Endothelial cell of umbilical vein (primary cell): ENCODE data around the gene KCNMA1. TPM values are rescaled to one million over a fixed set of nuclear protein-coding genes. Genes with fewer than 3 reads are reported as not detected.

Source experiments
- BruUV-seq: library from RNA; stranded (reverse); fragments of 400-500 nt; replicated peaks from 2 replicates; lab custom pipeline; 2021; lab: Mats Ljungman, UMichigan
- CTCF ChIA-PET: fragments of 300-600, 350-600 bp; sonication (Branson Sonifier 250); formaldehyde crosslinking; loops from one replicate; lab custom pipeline; 2021; ENCODE audit warnings: antibody characterized with exemption, inconsistent platforms; lab: Charles Lee
- POLR2A ChIA-PET: fragments of 300-600, 350-600 bp; sonication (Branson Sonifier 250); formaldehyde crosslinking; loops from one replicate; lab custom pipeline; 2021; ENCODE audit warnings: antibody characterized with exemption, inconsistent platforms; lab: Charles Lee
- DNase-seq: peaks from one replicate; pipeline ENCODE4 v3.0.0-alpha.2; 2011; ENCODE audit warnings: low read depth, low spot score
- FAIRE-seq: peaks from 2 replicates; lab custom pipeline; 2011; peaks lifted over from hg19 to GRCh38; lab: Jason Lieb, UNC
- H2AFZ ChIP-seq: 2 replicates; pipeline ENCODE4 v1.6.0; 2012; ENCODE audit warnings: low read depth, low read length, control low read depth, inconsistent platforms
- H3K27ac ChIP-seq: 2 replicates; pipeline ENCODE4 v1.5.1; 2011; ENCODE audit warnings: low read depth, mild to moderate bottlenecking, control low read depth, low read length, moderate library complexity; ENCODE audit not compliant: insufficient read depth
- H3K27me3 ChIP-seq, 2 experiments: 2 replicates each; pipeline versions ENCODE4 v1.6.0 to v1.6.1; 2011; ENCODE audit warnings: low read length in 2 of 2, mixed read lengths in 1 of 2; ENCODE audit not compliant: control insufficient read depth in 2 of 2, insufficient read depth in 2 of 2
- H3K36me3 ChIP-seq, 2 experiments: 2 replicates in 1 of 2; 3 replicates in 1 of 2; pipeline ENCODE4 v1.5.1; 2011; ENCODE audit warnings: low read length in 2 of 2, mild to moderate bottlenecking in 1 of 2, moderate library complexity in 1 of 2; ENCODE audit not compliant: control insufficient read depth in 2 of 2, insufficient read depth in 2 of 2; ENCODE audit errors: extremely low read depth in 1 of 2
- H3K4me1 ChIP-seq: 3 replicates; pipeline ENCODE4 v1.5.1; 2011; ENCODE audit warnings: mild to moderate bottlenecking, low read length; ENCODE audit not compliant: control insufficient read depth, insufficient read depth; ENCODE audit errors: extremely low read depth
- H3K4me2 ChIP-seq: 2 replicates; pipeline ENCODE4 v1.6.1; 2011; ENCODE audit warnings: low read length, control low read depth, mixed read lengths; ENCODE audit not compliant: insufficient read depth
- H3K4me3 ChIP-seq, 3 experiments: fragments of 200-600 bp in 1 of 3; sonication (generic), shearing (Covaris generic) in 1 of 3; replicated peaks in 1 of 3; 2 replicates each; pipeline ENCODE4 v1.5.1; 2011 to 2016; ENCODE audit warnings: control low read depth in 3 of 3, low read length in 3 of 3, mild to moderate bottlenecking in 2 of 3, inconsistent platforms in 1 of 3, low read depth in 1 of 3, moderate library complexity in 1 of 3; ENCODE audit not compliant: insufficient read depth in 1 of 3
- H3K79me2 ChIP-seq: 2 replicates; pipeline ENCODE4 v1.6.0; 2012; ENCODE audit warnings: low read length, inconsistent platforms; ENCODE audit not compliant: control insufficient read depth, insufficient read depth
- H3K9ac ChIP-seq: replicated peaks from 2 replicates; pipeline ENCODE3; 2011; ENCODE audit warnings: low read length, control low read depth; ENCODE audit not compliant: insufficient read depth; ENCODE audit errors: extremely low read depth
- H3K9me1 ChIP-seq: replicated peaks from 3 replicates; pipeline ENCODE4 v1.6.0; 2011; ENCODE audit warnings: mild to moderate bottlenecking, low read length; ENCODE audit not compliant: control insufficient read depth, insufficient read depth; ENCODE audit errors: extremely low read depth
- H3K9me3 ChIP-seq: replicated peaks from 2 replicates; pipeline ENCODE4 v1.5.1; 2012; ENCODE audit warnings: low read length, inconsistent platforms; ENCODE audit not compliant: control insufficient read depth, insufficient read depth
- H4K20me1 ChIP-seq: replicated peaks from 2 replicates; pipeline ENCODE3; 2011; ENCODE audit warnings: mild to moderate bottlenecking, low read length; ENCODE audit not compliant: control insufficient read depth, insufficient read depth; ENCODE audit errors: extremely low read depth
- EZH2 ChIP-seq: IDR thresholded peaks from 2 replicates; pipeline ENCODE4 v1.6.1; 2012; ENCODE audit warnings: borderline replicate concordance, low read depth, mild to moderate bottlenecking, moderate library complexity, low read length, inconsistent platforms; ENCODE audit not compliant: severe bottlenecking
- FOS ChIP-seq: IDR thresholded peaks from 2 replicates; pipeline ENCODE4 v1.6.1; 2011; ENCODE audit warnings: mild to moderate bottlenecking, low read length, moderate library complexity, borderline replicate concordance; ENCODE audit not compliant: insufficient read depth
- GATA2 ChIP-seq: IDR thresholded peaks from 2 replicates; pipeline ENCODE4 v1.7.0; 2011; ENCODE audit warnings: low read depth, mild to moderate bottlenecking, moderate library complexity, mixed read lengths, low read length; ENCODE audit not compliant: insufficient read length, insufficient read depth
- JUN ChIP-seq: IDR thresholded peaks from 2 replicates; pipeline ENCODE4 v1.6.1; 2011; ENCODE audit warnings: borderline replicate concordance, low read depth; ENCODE audit not compliant: insufficient read length, insufficient read depth
- MYC ChIP-seq: IDR thresholded peaks from one replicate; pipeline ENCODE4 v1.6.1; 2011; ENCODE audit warnings: mild to moderate bottlenecking, low read depth, low read length
- POLR2A ChIP-seq: IDR thresholded peaks from 2 replicates; pipeline ENCODE4 v1.6.1; 2012; ENCODE audit warnings: low read depth, mild to moderate bottlenecking, control low read depth, low read length
- POLR2AphosphoS5 ChIP-seq: IDR thresholded peaks from 2 replicates; pipeline ENCODE4 v1.6.1; 2012; ENCODE audit warnings: low read depth, mild to moderate bottlenecking, control low read depth, low read length, moderate library complexity; ENCODE audit not compliant: insufficient read depth
- dilution Hi-C: fragments of 300-500 bp; cut with MboI; formaldehyde crosslinking; loops from one replicate; pipeline ENCODE4 v1.15.0; 2019; ENCODE audit warnings: low sequenced_read_pairs; ENCODE audit not compliant: extremely low pct_ligation_motif_present
- intact Hi-C: fragments of 100-400 bp; cut with micrococcal nuclease; formaldehyde crosslinking; loops from one replicate; pipeline ENCODE4 v1.10.0; 2022
- polyA plus RNA-seq, 4 experiments: library from polyadenylated mRNA; depleted of rRNA in 3 of 4; stranded (reverse) in 3 of 4; unstranded in 1 of 4; fragments of >200 nt; gene quantifications; 2 replicates each; pipeline versions ENCODE4 v1.2.1 to v1.2.3, GENCODE V29; 2011 to 2012; ENCODE audit warnings: missing spikeins in 1 of 4
- total RNA-seq: library from RNA; stranded (reverse); gene quantifications from 2 replicates; pipeline ENCODE4 v1.2.3, GENCODE V29; 2021
- TF ChIP-seq, protein P1 (sequence below), 2 donors: IDR thresholded peaks; 1 replicate in 1 of 2; 2 replicates in 1 of 2; pipeline ENCODE4 v1.5.1; 2011; ENCODE audit warnings: low read length in 2 of 2, mild to moderate bottlenecking in 2 of 2, moderate library complexity in 2 of 2, control low read depth in 1 of 2, inconsistent platforms in 1 of 2, low read depth in 1 of 2; ENCODE audit not compliant: insufficient read depth in 1 of 2; ENCODE audit errors: extremely low read depth in 1 of 2
- TF ChIP-seq, protein P2 (sequence below): IDR thresholded peaks from 2 replicates; pipeline ENCODE4 v1.6.1; 2011; ENCODE audit not compliant: insufficient read depth, insufficient read length

The KCNMA1 gene
- total and polyA plus RNA-seq, 2 donors (not counting 3 experiments of a cell fraction or from before 2014, with no cell fraction given): 0.10 to 0.82 TPM

DNA sequence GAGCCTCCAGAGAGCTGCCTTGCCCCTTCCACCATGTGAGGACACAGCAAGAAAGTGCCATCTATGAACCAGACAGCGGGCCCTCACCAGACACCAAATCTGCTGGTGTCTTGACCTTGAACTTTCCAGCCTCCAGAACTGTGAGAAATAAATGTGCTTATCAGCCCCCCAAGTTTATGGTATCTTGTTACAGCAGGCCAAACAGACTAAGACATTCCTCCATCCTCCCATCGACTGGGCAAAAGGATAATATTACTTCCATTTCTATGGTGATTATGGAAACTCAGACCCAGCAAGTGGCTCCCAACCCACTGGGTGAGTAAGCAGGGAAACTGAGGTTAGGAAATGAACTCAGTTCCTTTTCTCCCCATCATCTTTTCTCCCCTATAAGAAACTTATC, 288.4 kb downstream of the KCNMA1 start:
- peaks cover 9% of the 10 kb centered on the region for H3K4me1 ChIP-seq
- no peaks in the 10 kb centered on the region for H3K9me1 ChIP-seq
- no peaks in the 10 kb centered on the region for H4K20me1 ChIP-seq
- no peak for FAIRE-seq
- no peaks in the 10 kb centered on the region for H3K79me2 ChIP-seq
- H3K9me3 ChIP-seq: no peaks in the 10 kb centered on the region
- CTCF ChIA-PET: interaction anchor here (1.7 kb wide), 1 partner anchor 8 kb away, joined by 7 read pairs; no protein-coding TSS in a partner anchor
- no peaks in the 10 kb centered on the region for H3K36me3 ChIP-seq
- dilution Hi-C loops: no loop called here
- intact Hi-C loops: no loop called here
- H2AFZ ChIP-seq: no peak overlapping the region
- TF ChIP-seq POLR2AphosphoS5: no peak
- no peak for TF ChIP-seq JUN
- TF ChIP-seq, protein P1, sequence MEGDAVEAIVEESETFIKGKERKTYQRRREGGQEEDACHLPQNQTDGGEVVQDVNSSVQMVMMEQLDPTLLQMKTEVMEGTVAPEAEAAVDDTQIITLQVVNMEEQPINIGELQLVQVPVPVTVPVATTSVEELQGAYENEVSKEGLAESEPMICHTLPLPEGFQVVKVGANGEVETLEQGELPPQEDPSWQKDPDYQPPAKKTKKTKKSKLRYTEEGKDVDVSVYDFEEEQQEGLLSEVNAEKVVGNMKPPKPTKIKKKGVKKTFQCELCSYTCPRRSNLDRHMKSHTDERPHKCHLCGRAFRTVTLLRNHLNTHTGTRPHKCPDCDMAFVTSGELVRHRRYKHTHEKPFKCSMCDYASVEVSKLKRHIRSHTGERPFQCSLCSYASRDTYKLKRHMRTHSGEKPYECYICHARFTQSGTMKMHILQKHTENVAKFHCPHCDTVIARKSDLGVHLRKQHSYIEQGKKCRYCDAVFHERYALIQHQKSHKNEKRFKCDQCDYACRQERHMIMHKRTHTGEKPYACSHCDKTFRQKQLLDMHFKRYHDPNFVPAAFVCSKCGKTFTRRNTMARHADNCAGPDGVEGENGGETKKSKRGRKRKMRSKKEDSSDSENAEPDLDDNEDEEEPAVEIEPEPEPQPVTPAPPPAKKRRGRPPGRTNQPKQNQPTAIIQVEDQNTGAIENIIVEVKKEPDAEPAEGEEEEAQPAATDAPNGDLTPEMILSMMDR (IDR thresholded peaks at IDR 0.05; ENCODE audit: extremely low read depth in 1 of 2, insufficient read depth in 1 of 2, low read depth in 1 of 2, low read length in 2 of 2): no peak
- no peak for TF ChIP-seq EZH2
- TF ChIP-seq POLR2A: no peak
- TF ChIP-seq, protein P2, sequence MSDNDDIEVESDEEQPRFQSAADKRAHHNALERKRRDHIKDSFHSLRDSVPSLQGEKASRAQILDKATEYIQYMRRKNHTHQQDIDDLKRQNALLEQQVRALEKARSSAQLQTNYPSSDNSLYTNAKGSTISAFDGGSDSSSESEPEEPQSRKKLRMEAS: no peak
- no peak for TF ChIP-seq FOS
- no peak for TF ChIP-seq GATA2
- no peak for TF ChIP-seq MYC
- POLR2A ChIA-PET: no interaction called here
- BruUV-seq: no TSS peak
- no peak overlapping the region for H3K4me2 ChIP-seq
- H3K27ac ChIP-seq: no peak overlapping the region
- H3K4me3 ChIP-seq: no peak overlapping the region
- no peak for DNase-seq
- no peak overlapping the region for H3K9ac ChIP-seq
- no peaks in the 10 kb centered on the region for H3K27me3 ChIP-seq
